Lung (tissue), 12 donors: ENCODE measurements around the gene ULK4. TPM values are rescaled to one million over a fixed set of nuclear protein-coding genes. Genes with fewer than 3 reads are reported as not detected.
A peak's percentile ranks its signal among the peaks of the same experiment; 100 is the strongest.

Source experiments
- ATAC-seq: fragments of 200-7000 bp; cut with Tn5 transposase; one replicate; pipeline ENCODE4 v1.9.1; 2020; ENCODE audit warnings: moderate number of reproducible peaks; ENCODE audit not compliant: insufficient read depth, low FRiP score
- DNase-seq, 3 donors: peaks; one replicate each; pipeline ENCODE4 v3.0.0-alpha.2; 2013 to 2017
- H3K27ac ChIP-seq, 2 donors: one replicate each; pipeline ENCODE4 v1.5.1; 2013; ENCODE audit warnings: mild to moderate bottlenecking in 2 of 2, moderate library complexity in 2 of 2, control low read depth in 1 of 2, inconsistent platforms in 1 of 2, low read depth in 1 of 2, low read length in 1 of 2
- H3K27me3 ChIP-seq, 3 donors: one replicate each; pipeline ENCODE4 v1.5.1; 2013; ENCODE audit warnings: low read length in 2 of 3; ENCODE audit not compliant: control insufficient read depth in 3 of 3, insufficient read depth in 3 of 3
- H3K36me3 ChIP-seq, 4 donors: one replicate each; pipeline ENCODE4 v1.5.1; 2013; ENCODE audit warnings: low read length in 4 of 4, mild to moderate bottlenecking in 1 of 4, moderate library complexity in 1 of 4; ENCODE audit not compliant: control insufficient read depth in 4 of 4, insufficient read depth in 4 of 4
- H3K4me1 ChIP-seq, 5 donors: one replicate each; pipeline ENCODE4 v1.5.1; 2013; ENCODE audit warnings: low read length in 5 of 5, mild to moderate bottlenecking in 2 of 5, moderate library complexity in 1 of 5; ENCODE audit not compliant: control insufficient read depth in 5 of 5, insufficient read depth in 5 of 5
- H3K4me3 ChIP-seq: one replicate; pipeline ENCODE4 v1.5.1; 2013; ENCODE audit warnings: mild to moderate bottlenecking, control low read depth, moderate library complexity
- H3K9ac ChIP-seq, 2 donors: one replicate each; pipeline ENCODE4 v1.5.1; 2013; ENCODE audit warnings: low read length in 2 of 2, control low read depth in 1 of 2; ENCODE audit not compliant: insufficient read depth in 1 of 2
- H3K9me3 ChIP-seq, 4 donors: one replicate each; pipeline ENCODE4 v1.5.1; 2013; ENCODE audit warnings: low read length in 3 of 4, mild to moderate bottlenecking in 1 of 4, moderate library complexity in 1 of 4; ENCODE audit not compliant: control insufficient read depth in 4 of 4, insufficient read depth in 3 of 4
- WGBS, 2 donors: extraction: QIAGEN DNeasy Blood & Tissue Kit; methylation state at CpG; one replicate each; pipeline ENCODE4 v1.1.7; 2013; 5-methylcytosine and 5-hydroxymethylcytosine counted together
- polyA plus RNA-seq, 2 donors: library from polyadenylated mRNA; stranded (reverse); fragments of 200-250 nt; gene quantifications; one replicate each; pipeline ENCODE4 v1.2.1, GENCODE V29; 2013
- total RNA-seq, 2 donors: library from RNA; depleted of rRNA in 1 of 2; stranded (reverse); fragments of >200 nt in 1 of 2; gene quantifications; one replicate each; pipeline ENCODE4 v1.2.1, GENCODE V29; 2014 to 2021
- TF ChIP-seq, protein P1 (sequence below): IDR thresholded peaks from 2 replicates; pipeline ENCODE4 v1.5.1; 2012; ENCODE audit warnings: mild to moderate bottlenecking; ENCODE audit errors: control extremely low read depth, extremely low read depth
- donor health status: control.
- donor health status: control.
- donor health status: Bipolar disorder and iron deficiency.
- donor health status: healthy.
- donor health status: DM: yes; HTN: yes; CAD: no.

The ULK4 gene
- total and polyA plus RNA-seq, 4 donors = 2.8 to 56.0 (median 12.6) TPM

DNA sequence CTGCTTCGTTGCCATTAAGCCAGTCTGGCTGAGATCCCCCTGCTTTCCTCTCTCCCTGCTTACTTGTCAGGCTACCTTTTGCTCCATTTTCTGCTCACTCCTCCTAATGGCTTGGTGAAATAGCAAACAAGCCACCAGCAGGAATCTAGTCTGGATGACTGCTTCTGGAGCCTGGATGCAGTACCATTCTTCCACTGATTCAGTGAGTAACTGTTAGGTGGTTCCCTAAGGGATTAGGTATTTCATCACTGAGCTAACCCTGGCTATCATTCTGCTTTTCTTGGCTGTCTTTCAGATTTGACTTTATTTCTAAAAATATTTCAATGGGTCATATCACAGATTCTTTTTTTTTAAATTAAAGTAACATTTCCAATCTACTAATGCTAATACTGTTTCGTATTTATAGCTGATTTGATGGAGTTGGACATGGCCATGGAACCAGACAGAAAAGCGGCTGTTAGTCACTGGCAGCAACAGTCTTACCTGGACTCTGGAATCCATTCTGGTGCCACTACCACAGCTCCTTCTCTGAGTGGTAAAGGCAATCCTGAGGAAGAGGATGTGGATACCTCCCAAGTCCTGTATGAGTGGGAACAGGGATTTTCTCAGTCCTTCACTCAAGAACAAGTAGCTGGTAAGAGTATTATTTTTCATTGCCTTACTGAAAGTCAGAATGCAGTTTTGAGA lies 737.6 kb downstream of the ULK4 start:
- TF ChIP-seq, protein P1, sequence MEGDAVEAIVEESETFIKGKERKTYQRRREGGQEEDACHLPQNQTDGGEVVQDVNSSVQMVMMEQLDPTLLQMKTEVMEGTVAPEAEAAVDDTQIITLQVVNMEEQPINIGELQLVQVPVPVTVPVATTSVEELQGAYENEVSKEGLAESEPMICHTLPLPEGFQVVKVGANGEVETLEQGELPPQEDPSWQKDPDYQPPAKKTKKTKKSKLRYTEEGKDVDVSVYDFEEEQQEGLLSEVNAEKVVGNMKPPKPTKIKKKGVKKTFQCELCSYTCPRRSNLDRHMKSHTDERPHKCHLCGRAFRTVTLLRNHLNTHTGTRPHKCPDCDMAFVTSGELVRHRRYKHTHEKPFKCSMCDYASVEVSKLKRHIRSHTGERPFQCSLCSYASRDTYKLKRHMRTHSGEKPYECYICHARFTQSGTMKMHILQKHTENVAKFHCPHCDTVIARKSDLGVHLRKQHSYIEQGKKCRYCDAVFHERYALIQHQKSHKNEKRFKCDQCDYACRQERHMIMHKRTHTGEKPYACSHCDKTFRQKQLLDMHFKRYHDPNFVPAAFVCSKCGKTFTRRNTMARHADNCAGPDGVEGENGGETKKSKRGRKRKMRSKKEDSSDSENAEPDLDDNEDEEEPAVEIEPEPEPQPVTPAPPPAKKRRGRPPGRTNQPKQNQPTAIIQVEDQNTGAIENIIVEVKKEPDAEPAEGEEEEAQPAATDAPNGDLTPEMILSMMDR = no peak
- 89% methylated on average over 3 of the region's 3 CpGs for WGBS, 2 donors
- Histone ChIP-seq H3K9ac (no peak overlapping the region), H3K9me3 (no peaks in the 10 kb centered on the region), H3K4me1 (peaks cover 4 to 35% (median 10%) of the 10 kb centered on the region in 5 donors), H3K36me3 (peaks cover 21 to 39% (median 25%) of the 10 kb centered on the region in 4 donors), H3K4me3 (no peak overlapping the region), H3K27me3 (no peaks in the 10 kb centered on the region), H3K27ac (no peak overlapping the region)
- DNase-seq = no peak
- ATAC-seq = peak; percentile 47

DNA sequence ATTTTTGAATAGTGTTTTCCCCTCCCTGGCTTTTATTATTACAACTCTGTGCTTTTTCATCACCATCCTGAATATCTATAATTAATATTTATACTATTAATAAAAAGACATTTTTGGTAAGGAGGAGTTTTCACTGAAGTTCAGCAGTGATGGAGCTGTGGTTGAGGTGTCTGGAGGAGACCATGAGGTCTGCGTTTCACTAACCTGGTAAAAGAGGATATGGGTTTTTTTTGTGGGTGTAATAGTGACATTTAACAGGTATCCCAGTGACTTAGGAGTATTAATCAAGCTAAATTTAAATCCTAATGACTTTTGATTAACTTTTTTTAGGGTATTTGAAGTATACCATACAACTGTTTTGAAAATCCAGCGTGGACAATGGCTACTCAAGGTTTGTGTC lies 738.2 kb downstream of the ULK4 start:
- Histone ChIP-seq H3K4me1 (peaks cover 4 to 33% (median 10%) of the 10 kb centered on the region in 5 donors), H3K27ac (no peak overlapping the region), H3K4me3 (no peak overlapping the region), H3K9ac (no peak overlapping the region), H3K9me3 (no peaks in the 10 kb centered on the region), H3K27me3 (no peaks in the 10 kb centered on the region), H3K36me3 (peaks cover 21 to 37% (median 25%) of the 10 kb centered on the region in 4 donors)
- no peak for DNase-seq
- WGBS, 2 donors = 83 to 90% methylated on average over 2 of the region's 2 CpGs
- no peak for ATAC-seq
- TF ChIP-seq, protein P1 = no peak

DNA sequence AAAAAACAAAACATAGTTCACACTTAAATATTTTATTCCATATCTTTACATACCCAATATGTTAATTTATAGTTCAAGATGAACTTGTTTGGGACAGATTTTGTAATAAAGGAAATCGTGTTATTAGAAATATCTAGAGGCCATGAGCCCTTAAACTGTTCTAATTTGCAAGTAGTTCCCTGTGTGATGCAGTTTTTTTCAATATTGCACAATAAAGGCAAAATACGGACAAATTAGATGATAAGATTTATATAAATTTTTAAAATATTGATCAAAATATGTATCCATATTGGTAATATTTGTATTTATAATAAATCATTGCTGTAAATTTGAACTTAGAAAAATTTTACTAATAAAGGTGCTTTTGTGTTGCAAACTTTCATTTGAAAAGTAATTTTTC lies 738.8 kb downstream of the ULK4 start:
- Histone ChIP-seq H3K4me3 (no peak overlapping the region), H3K9me3 (no peaks in the 10 kb centered on the region), H3K27ac (no peak overlapping the region), H3K9ac (no peak overlapping the region), H3K36me3 (peaks cover 21 to 31% (median 25%) of the 10 kb centered on the region in 4 donors), H3K27me3 (no peaks in the 10 kb centered on the region), H3K4me1 (peaks cover 5 to 36% (median 10%) of the 10 kb centered on the region in 5 donors)
- no peak for DNase-seq
- no peak for ATAC-seq
- 37 to 50% methylated on average over 2 of the region's 2 CpGs for WGBS, 2 donors
- TF ChIP-seq, protein P1 = no peak

DNA sequence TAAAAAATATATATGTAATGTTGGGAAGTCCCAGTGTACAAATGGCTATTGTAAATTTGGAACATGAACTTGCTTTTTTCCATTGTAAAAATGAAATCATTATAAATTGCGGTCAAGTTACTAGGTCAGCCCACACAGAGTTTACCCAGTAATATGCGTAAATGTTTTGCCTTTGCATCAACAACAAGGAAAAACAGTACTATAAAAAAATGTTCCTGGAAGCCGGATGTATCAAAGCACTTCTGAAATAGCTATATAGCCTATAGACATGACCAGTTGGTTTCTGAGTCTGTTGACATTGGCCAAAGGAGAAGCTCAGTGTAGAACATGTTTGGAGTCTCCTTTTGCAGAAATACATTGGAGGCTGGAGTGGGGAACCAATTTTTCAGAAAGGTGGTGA lies 739.4 kb downstream of the ULK4 start:
- no peaks in the 10 kb centered on the region for H3K9me3 ChIP-seq
- DNase-seq = no peak
- H3K36me3 ChIP-seq = peaks cover 20 to 29% (median 24%) of the 10 kb centered on the region in 4 donors
- peaks cover 5 to 36% (median 10%) of the 10 kb centered on the region in 5 donors for H3K4me1 ChIP-seq
- TF ChIP-seq, protein P1 = no peak
- H3K4me3 ChIP-seq = no peak overlapping the region
- no peak overlapping the region for H3K9ac ChIP-seq
- no peaks in the 10 kb centered on the region for H3K27me3 ChIP-seq
- 66 to 77% methylated on average over 3 of the region's 3 CpGs for WGBS, 2 donors
- no peak overlapping the region for H3K27ac ChIP-seq
- no peak for ATAC-seq
